Liver (tissue), 2 donors: Measurements from ENCODE around the gene PRRG2.

ENCODE experiments used
- HNF4G ChIP-seq: IDR thresholded peaks from 2 replicates; pipeline ENCODE4 v1.6.1; 2016; ENCODE audit warnings: antibody characterized with exemption
- RAD21 ChIP-seq, 2 donors: IDR thresholded peaks; 2 replicates each; pipeline ENCODE4 v1.6.1; 2016; ENCODE audit warnings: antibody characterized with exemption in 2 of 2, mild to moderate bottlenecking in 2 of 2
- donor health status: healthy.

- TF ChIP-seq RAD21 (IDR thresholded peaks at IDR 0.05) (no peak), HNF4G (no peak)
Observed at GRCh38 chr19:49609499-49610092, 28.5 kb downstream of the PRRG2 start.
